Mammary epithelial cell (primary cell): ENCODE measurements around the gene CREB3L2.

ENCODE experiments used
- CTCF ChIP-seq, 2 donors: IDR thresholded peaks in 1 of 2; conservative IDR thresholded peaks in 1 of 2; 2 replicates each; pipeline ENCODE4 v1.5.1; 2011 to 2012; ENCODE audit warnings: inconsistent platforms in 2 of 2, low read length in 2 of 2, mild to moderate bottlenecking in 2 of 2, control low read depth in 1 of 2, low read depth in 1 of 2; ENCODE audit not compliant: insufficient read depth in 1 of 2; ENCODE audit errors: extremely low read depth in 1 of 2
- EZH2 ChIP-seq: IDR thresholded peaks from 2 replicates; pipeline ENCODE4 v1.6.1; 2012; ENCODE audit warnings: low read length, inconsistent platforms, borderline replicate concordance

GRCh38 chr7:137870684-137871083 is 131.2 kb downstream of the CREB3L2 start:
- TF ChIP-seq CTCF (conservative IDR thresholded peaks at IDR 0.05 in 1 of 2, IDR thresholded peaks at IDR 0.05 in 1 of 2; ENCODE audit: extremely low read depth in 1 of 2, insufficient read depth in 1 of 2, low read depth in 1 of 2, low read length in 2 of 2) = no peak
- TF ChIP-seq EZH2 = no peak
